ENCODE measurements around the gene RALGPS1. TPM values are rescaled to one million over a fixed set of nuclear protein-coding genes. Genes with fewer than 3 reads are reported as not detected.

RALGPS1 gene
- total RNA-seq, 1 donor from 2014 or later, result 30.7 TPM

- H2AFZ ChIP-seq (replicated peaks), result no peak overlapping the region
- H3K27ac Mint-ChIP-seq, result no peak overlapping the region
- H3K9me3 Mint-ChIP-seq, result no peaks in the 10 kb centered on the region
- no peaks in the 10 kb centered on the region for H3K4me1 Mint-ChIP-seq
- TF ChIP-seq CTCF (IDR thresholded peaks at IDR 0.05) (no peak), EZH2phosphoT487 (IDR thresholded peaks at IDR 0.05) (no peak), EZH2 (IDR thresholded peaks at IDR 0.05) (no peak)
- no peak overlapping the region for H3K4me3 ChIP-seq
- no peak for DNase-seq (ENCODE audit: low spot score)
- H3K27me3 Mint-ChIP-seq (ENCODE audit: insufficient read depth, low read depth), result no peaks in the 10 kb centered on the region
- no peak overlapping the region for H3K4me3 Mint-ChIP-seq
- peaks cover 3% of the 10 kb centered on the region for H3K36me3 Mint-ChIP-seq
- H3K27ac ChIP-seq, result no peak overlapping the region
- H3K79me2 ChIP-seq (ENCODE audit: low read depth), result no peaks in the 10 kb centered on the region
- H3K4me2 ChIP-seq, result no peak overlapping the region
- no peaks in the 10 kb centered on the region for H4K20me1 ChIP-seq (ENCODE audit: low read depth)
- H3F3A ChIP-seq (ENCODE audit: low read depth), result no peaks in the 10 kb centered on the region
- no peak overlapping the region for H3K9ac ChIP-seq
- no peaks in the 10 kb centered on the region for H3K4me1 ChIP-seq
- no peaks in the 10 kb centered on the region for H3K27me3 ChIP-seq
- no peaks in the 10 kb centered on the region for H3K36me3 ChIP-seq
- no peaks in the 10 kb centered on the region for H3K9me3 ChIP-seq (ENCODE audit: low read depth)
Measured at GRCh38 chr9:127066060-127066850, 151.7 kb downstream of the RALGPS1 start.

GRCh38 chr9:127066851-127067136 is 152.2 kb downstream of the RALGPS1 start:
- no peaks in the 10 kb centered on the region for H4K20me1 ChIP-seq (ENCODE audit: low read depth)
- no peaks in the 10 kb centered on the region for H3K36me3 ChIP-seq
- no peaks in the 10 kb centered on the region for H3K4me1 ChIP-seq
- H3K9me3 ChIP-seq (ENCODE audit: low read depth), result no peaks in the 10 kb centered on the region
- no peak overlapping the region for H3K4me3 Mint-ChIP-seq
- H3K27ac Mint-ChIP-seq, result no peak overlapping the region
- no peak for DNase-seq (ENCODE audit: low spot score)
- peaks cover 3% of the 10 kb centered on the region for H3K36me3 Mint-ChIP-seq
- H3K9me3 Mint-ChIP-seq, result peaks cover 2% of the 10 kb centered on the region
- H3K4me2 ChIP-seq, result no peak overlapping the region
- no peak overlapping the region for H3K4me3 ChIP-seq
- H3K9ac ChIP-seq, result no peak overlapping the region
- no peaks in the 10 kb centered on the region for H3K79me2 ChIP-seq (ENCODE audit: low read depth)
- H3F3A ChIP-seq (ENCODE audit: low read depth), result no peaks in the 10 kb centered on the region
- H3K27ac ChIP-seq, result no peak overlapping the region
- H3K27me3 Mint-ChIP-seq (ENCODE audit: insufficient read depth, low read depth), result no peaks in the 10 kb centered on the region
- TF ChIP-seq EZH2 (IDR thresholded peaks at IDR 0.05) (no peak), CTCF (IDR thresholded peaks at IDR 0.05) (no peak), EZH2phosphoT487 (IDR thresholded peaks at IDR 0.05) (no peak)
- no peaks in the 10 kb centered on the region for H3K4me1 Mint-ChIP-seq
- no peaks in the 10 kb centered on the region for H3K27me3 ChIP-seq
- H2AFZ ChIP-seq (replicated peaks), result no peak overlapping the region

- Mint-ChIP-seq H3K4me3 (no peak overlapping the region), H3K27me3 (ENCODE audit: insufficient read depth, low read depth) (no peaks in the 10 kb centered on the region), H3K27ac (no peak overlapping the region), H3K36me3 (peaks cover 4% of the 10 kb centered on the region), H3K9me3 (peaks cover 6% of the 10 kb centered on the region), H3K4me1 (no peaks in the 10 kb centered on the region)
- Histone ChIP-seq H3K9ac (no peak overlapping the region), H3K79me2 (ENCODE audit: low read depth) (no peaks in the 10 kb centered on the region), H3K9me3 (ENCODE audit: low read depth) (no peaks in the 10 kb centered on the region), H3K27ac (no peak overlapping the region), H3K4me3 (no peak overlapping the region), H4K20me1 (ENCODE audit: low read depth) (no peaks in the 10 kb centered on the region), H3K27me3 (no peaks in the 10 kb centered on the region), H3K4me2 (no peak overlapping the region), H3K36me3 (no peaks in the 10 kb centered on the region), H2AFZ (replicated peaks) (no peak overlapping the region), H3F3A (ENCODE audit: low read depth) (no peaks in the 10 kb centered on the region), H3K4me1 (no peaks in the 10 kb centered on the region)
- TF ChIP-seq CTCF (IDR thresholded peaks at IDR 0.05) (no peak), EZH2phosphoT487 (IDR thresholded peaks at IDR 0.05) (no peak), EZH2 (IDR thresholded peaks at IDR 0.05) (no peak)
- DNase-seq (ENCODE audit: low spot score), result no peak
Measured at GRCh38 chr9:127067603-127068220, 153.1 kb downstream of the RALGPS1 start.
